Measurements from ENCODE around the gene UBALD2. TPM values are rescaled to one million over a fixed set of nuclear protein-coding genes. Genes with fewer than 3 reads are reported as not detected.
A peak's percentile ranks its signal among the peaks of the same experiment; 100 is the strongest.

The UBALD2 gene
- total RNA-seq, 4 donors from 2014 or later, result 24.8 to 42.7 (median 35.6) TPM

GRCh38 chr17:76268991-76269981 is 4.1 kb downstream of the UBALD2 start:
- DNase-seq (ENCODE audit: low spot score in 2 of 2), result no peak
- Histone ChIP-seq H3K4me3 (no peak overlapping the region), H3K27me3 (no peaks in the 10 kb centered on the region), H3K4me1 (peaks cover 80% of the 10 kb centered on the region), H3K9me3 (no peaks in the 10 kb centered on the region), H3K36me3 (peaks cover 15% of the 10 kb centered on the region), H3K27ac (peak overlapping the region; percentile 56)
- TF ChIP-seq EP300 (IDR thresholded peaks at IDR 0.05), result no peak
- TF ChIP-seq, protein P1, sequence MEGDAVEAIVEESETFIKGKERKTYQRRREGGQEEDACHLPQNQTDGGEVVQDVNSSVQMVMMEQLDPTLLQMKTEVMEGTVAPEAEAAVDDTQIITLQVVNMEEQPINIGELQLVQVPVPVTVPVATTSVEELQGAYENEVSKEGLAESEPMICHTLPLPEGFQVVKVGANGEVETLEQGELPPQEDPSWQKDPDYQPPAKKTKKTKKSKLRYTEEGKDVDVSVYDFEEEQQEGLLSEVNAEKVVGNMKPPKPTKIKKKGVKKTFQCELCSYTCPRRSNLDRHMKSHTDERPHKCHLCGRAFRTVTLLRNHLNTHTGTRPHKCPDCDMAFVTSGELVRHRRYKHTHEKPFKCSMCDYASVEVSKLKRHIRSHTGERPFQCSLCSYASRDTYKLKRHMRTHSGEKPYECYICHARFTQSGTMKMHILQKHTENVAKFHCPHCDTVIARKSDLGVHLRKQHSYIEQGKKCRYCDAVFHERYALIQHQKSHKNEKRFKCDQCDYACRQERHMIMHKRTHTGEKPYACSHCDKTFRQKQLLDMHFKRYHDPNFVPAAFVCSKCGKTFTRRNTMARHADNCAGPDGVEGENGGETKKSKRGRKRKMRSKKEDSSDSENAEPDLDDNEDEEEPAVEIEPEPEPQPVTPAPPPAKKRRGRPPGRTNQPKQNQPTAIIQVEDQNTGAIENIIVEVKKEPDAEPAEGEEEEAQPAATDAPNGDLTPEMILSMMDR (IDR thresholded peaks at IDR 0.05), result no peak
- no peak for TF ChIP-seq POLR2AphosphoS5 (IDR thresholded peaks at IDR 0.05)
- 74% methylated on average over 11 of the region's 12 CpGs for WGBS

GRCh38 chr17:76270127-76270592 is 5.0 kb downstream of the UBALD2 start:
- WGBS, result 81% methylated on average over 25 of the region's 26 CpGs
- H3K9me3 ChIP-seq, result no peaks in the 10 kb centered on the region
- no peak for DNase-seq (ENCODE audit: low spot score in 2 of 2)
- no peak overlapping the region for H3K27ac ChIP-seq
- peaks cover 78% of the 10 kb centered on the region for H3K4me1 ChIP-seq
- TF ChIP-seq POLR2A (IDR thresholded peaks at IDR 0.05), result no peak
- no peaks in the 10 kb centered on the region for H3K27me3 ChIP-seq
- H3K4me3 ChIP-seq, result no peak overlapping the region
- H3K36me3 ChIP-seq, result peaks cover 15% of the 10 kb centered on the region

- no peak for TF ChIP-seq EP300 (IDR thresholded peaks at IDR 0.05)
- TF ChIP-seq POLR2AphosphoS5 (IDR thresholded peaks at IDR 0.05), result no peak
- TF ChIP-seq POLR2A (IDR thresholded peaks at IDR 0.05), result no peak
- TF ChIP-seq, protein P1 (IDR thresholded peaks at IDR 0.05), result no peak
- DNase-seq (ENCODE audit: low spot score in 2 of 2), result no peak
- Histone ChIP-seq H3K27ac (peak overlapping the region; percentile 56), H3K27me3 (no peaks in the 10 kb centered on the region), H3K9me3 (no peaks in the 10 kb centered on the region), H3K4me1 (peaks cover 78% of the 10 kb centered on the region), H3K4me3 (peak overlapping the region; percentile 42), H3K36me3 (peaks cover 15% of the 10 kb centered on the region)
- WGBS, result 83% methylated on average over 13 of the region's 14 CpGs
These were observed 5.9 kb downstream of the UBALD2 start for GRCh38 chr17:76270770-76271668.

GRCh38 chr17:76271669-76272540 is 6.8 kb downstream of the UBALD2 start:
- peak overlapping the region; percentile 56 for H3K27ac ChIP-seq
- TF ChIP-seq, protein P1 (IDR thresholded peaks at IDR 0.05), result no peak
- no peak for TF ChIP-seq POLR2AphosphoS5 (IDR thresholded peaks at IDR 0.05)
- no peak for TF ChIP-seq POLR2A (IDR thresholded peaks at IDR 0.05)
- no peak for TF ChIP-seq EP300 (IDR thresholded peaks at IDR 0.05)
- DNase-seq (ENCODE audit: low spot score in 2 of 2), result no peak
- no peaks in the 10 kb centered on the region for H3K9me3 ChIP-seq
- H3K4me1 ChIP-seq, result peaks cover 75% of the 10 kb centered on the region
- WGBS, result 88% methylated on average over 3 of the region's 38 CpGs
- H3K36me3 ChIP-seq, result peaks cover 15% of the 10 kb centered on the region
- H3K27me3 ChIP-seq, result no peaks in the 10 kb centered on the region
- peak overlapping the region; percentile 42 for H3K4me3 ChIP-seq
